NB4 (cell line): ENCODE measurements around the gene CCDC73.
A peak's percentile ranks its signal among the peaks of the same experiment; 100 is the strongest.

Experiments
- DNase-seq: peaks from one replicate; pipeline ENCODE4 v3.0.0; 2010; ENCODE audit warnings: low read depth
- H3K4me3 ChIP-seq: one replicate; pipeline ENCODE4 v1.5.1; 2011; ENCODE audit warnings: mild to moderate bottlenecking, low read depth, low read length, moderate library complexity
- MYC ChIP-seq: IDR thresholded peaks from 2 replicates; pipeline ENCODE4 v1.6.1; 2011; ENCODE audit warnings: low read depth, low read length
- POLR2A ChIP-seq: IDR thresholded peaks from 2 replicates; pipeline ENCODE4 v1.6.1; 2011; ENCODE audit warnings: mild to moderate bottlenecking; ENCODE audit not compliant: insufficient read length; ENCODE audit errors: extremely low read depth
- TF ChIP-seq, protein P1 (sequence below): IDR thresholded peaks from 2 replicates; pipeline ENCODE4 v1.6.1; 2011; ENCODE audit warnings: low read depth, low read length
- TF ChIP-seq, protein P2 (sequence below): IDR thresholded peaks from one replicate; pipeline ENCODE4 v1.5.1; 2012; ENCODE audit warnings: low read depth, low read length

CCDC73 gene

DNA sequence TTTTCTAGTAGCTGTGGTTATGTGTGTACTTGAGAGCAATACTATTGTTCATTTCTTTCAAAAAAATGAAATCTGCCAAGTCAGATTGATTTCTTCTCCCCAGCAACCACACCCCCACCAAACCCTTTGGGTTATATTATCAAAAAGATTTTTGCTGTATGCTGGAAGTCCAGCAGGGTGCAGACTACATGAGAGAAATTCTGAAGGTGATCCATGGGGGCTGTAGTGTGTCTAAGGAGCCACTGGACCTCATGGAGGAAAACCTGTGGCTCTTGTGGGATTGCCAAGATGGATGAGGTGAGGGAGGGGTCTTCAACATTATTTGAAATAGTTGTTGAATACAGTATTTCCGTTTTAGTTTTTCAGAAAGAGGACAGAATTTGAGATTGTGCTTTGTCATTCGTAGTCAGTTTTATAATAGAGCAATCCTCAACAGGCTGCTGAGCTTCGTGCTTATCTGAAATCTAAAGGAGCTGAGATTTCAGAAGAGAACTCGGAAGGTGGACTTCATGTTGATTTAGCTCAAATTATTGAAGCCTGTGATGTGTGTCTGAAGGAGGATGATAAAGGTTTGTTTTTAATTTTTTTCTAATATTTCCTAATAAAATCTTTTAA is 207.8 kb downstream of the CCDC73 start:
- H3K4me3 ChIP-seq, result peak overlapping the region; percentile 98
- DNase-seq, result peak; percentile 58
- TF ChIP-seq, protein P1, sequence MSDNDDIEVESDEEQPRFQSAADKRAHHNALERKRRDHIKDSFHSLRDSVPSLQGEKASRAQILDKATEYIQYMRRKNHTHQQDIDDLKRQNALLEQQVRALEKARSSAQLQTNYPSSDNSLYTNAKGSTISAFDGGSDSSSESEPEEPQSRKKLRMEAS, result no peak
- TF ChIP-seq, protein P2, sequence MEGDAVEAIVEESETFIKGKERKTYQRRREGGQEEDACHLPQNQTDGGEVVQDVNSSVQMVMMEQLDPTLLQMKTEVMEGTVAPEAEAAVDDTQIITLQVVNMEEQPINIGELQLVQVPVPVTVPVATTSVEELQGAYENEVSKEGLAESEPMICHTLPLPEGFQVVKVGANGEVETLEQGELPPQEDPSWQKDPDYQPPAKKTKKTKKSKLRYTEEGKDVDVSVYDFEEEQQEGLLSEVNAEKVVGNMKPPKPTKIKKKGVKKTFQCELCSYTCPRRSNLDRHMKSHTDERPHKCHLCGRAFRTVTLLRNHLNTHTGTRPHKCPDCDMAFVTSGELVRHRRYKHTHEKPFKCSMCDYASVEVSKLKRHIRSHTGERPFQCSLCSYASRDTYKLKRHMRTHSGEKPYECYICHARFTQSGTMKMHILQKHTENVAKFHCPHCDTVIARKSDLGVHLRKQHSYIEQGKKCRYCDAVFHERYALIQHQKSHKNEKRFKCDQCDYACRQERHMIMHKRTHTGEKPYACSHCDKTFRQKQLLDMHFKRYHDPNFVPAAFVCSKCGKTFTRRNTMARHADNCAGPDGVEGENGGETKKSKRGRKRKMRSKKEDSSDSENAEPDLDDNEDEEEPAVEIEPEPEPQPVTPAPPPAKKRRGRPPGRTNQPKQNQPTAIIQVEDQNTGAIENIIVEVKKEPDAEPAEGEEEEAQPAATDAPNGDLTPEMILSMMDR, result peak; percentile 23

DNA sequence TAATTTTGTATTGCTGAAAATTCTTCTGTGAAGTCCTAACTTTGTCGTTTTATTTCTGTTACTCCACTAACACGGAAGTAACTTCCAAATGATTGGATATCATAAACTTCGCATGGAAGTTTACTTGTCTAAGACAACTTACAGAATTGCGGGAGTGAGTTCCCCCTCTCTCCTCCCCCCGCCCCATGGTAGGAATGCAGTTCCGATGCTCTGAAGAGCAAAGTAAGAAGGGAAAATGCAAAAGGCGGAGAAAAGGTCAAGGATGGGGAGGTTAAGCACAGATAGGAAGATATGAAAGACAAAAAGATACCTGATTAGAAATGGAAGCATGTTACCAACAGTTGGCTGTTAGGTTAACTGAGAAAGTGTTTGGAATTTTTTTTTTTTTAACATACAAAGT is 209.5 kb downstream of the CCDC73 start:
- peak overlapping the region; percentile 98 for H3K4me3 ChIP-seq
- DNase-seq, result peak; percentile 24
- TF ChIP-seq, protein P2, result no peak
- TF ChIP-seq POLR2A (no peak), MYC (no peak)
- TF ChIP-seq, protein P1, result no peak

DNA sequence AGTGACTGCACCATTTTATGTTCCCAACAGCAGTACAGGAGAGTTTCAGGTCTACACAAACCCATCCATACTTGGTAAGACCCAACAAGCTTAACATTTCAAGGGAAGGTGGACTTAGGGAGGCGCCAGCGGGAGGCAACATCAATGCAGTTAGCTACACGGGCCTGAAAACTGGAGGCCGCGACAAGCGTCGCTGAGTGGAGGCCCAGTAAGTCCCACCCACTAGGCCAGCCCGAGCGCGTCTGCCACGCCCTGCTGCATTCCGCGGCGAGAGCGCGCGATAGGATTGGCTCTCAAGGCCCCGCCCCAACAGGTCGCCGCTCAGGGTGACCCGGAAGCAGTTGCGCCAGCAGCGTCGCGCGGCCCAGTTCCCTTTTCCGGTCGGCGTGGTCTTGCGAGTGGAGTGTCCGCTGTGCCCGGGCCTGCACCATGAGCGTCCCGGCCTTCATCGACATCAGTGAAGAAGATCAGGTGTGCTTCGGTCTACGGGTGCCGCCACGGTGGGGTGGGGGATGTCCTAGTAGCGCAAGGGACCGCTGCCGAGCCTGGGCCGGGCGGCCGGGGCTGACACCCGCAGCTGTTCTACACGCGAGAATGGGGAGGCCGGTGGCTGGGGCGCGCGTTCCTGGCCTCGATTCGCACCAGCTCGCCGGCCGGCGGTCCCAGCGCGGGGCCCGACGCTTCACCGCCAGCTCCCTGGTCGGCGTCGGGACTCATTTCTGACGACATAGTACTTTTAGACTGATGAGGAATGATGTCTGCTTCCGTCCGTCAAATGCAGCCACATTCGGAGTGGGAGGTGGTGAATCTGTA is 210.8 kb downstream of the CCDC73 start, which contains the start of gene EIF3M:
Gene EIF3M (plus strand): TSS at position 373 of the 813 bp plus-strand sequence. CDS start 57 bp downstream, at position 430.
- peak; percentile 98 for DNase-seq
- peak within 1 kb of the TSS; percentile 98 for H3K4me3 ChIP-seq
- peak; percentile 97 for TF ChIP-seq MYC
- peak; percentile 85 for TF ChIP-seq POLR2A
- TF ChIP-seq, protein P2, result no peak
- TF ChIP-seq, protein P1, result peak; percentile 92

DNA sequence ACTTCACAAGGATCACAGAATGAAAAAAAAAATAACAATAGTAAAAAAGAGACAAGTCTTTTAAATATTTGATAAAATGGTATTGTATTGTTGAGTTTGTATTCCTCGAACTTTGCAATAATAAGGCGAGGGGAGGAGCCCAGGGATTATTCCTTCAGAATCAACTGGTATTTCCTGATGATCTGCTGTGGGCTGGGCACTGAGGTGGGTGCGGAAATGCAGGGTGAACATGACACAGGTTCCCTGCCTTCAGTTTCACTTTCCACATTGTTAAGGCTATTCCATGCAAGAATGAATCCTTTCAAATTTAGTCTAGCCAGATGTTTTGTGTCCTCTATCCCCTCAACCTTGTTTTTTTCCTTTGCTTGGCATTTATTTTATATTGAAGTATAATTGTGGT is 212.9 kb downstream of the CCDC73 start:
- no peak for TF ChIP-seq MYC
- TF ChIP-seq POLR2A, result no peak
- TF ChIP-seq, protein P2, result no peak
- TF ChIP-seq, protein P1, result no peak
- DNase-seq, result no peak

DNA sequence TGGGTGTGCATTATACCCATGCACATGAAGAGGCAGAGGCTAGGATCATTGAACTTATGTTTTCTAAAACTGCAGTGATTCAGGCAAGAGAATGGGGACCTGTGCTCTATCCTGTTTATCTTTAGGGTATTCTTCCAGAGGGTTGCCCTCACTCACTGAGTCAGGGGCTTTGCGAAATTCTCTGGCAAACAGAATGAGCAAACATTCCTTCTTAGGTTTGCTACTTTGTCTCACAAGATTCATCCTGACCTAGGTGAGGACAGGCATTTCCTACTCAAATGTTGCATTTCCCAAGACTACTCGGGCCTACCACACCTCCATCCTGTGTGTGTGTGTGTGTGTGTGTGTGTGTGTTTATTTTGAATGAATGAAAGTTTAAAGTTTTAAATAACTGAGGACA is 213.5 kb downstream of the CCDC73 start:
- no peak for DNase-seq
- H3K4me3 ChIP-seq, result no peak overlapping the region
- TF ChIP-seq, protein P1, result no peak
- TF ChIP-seq MYC (no peak), POLR2A (no peak)
- TF ChIP-seq, protein P2, result no peak

More for the DNA sequence above, 212.9 kb downstream of the CCDC73 start:
- no peak overlapping the region for H3K4me3 ChIP-seq
